ENCODE data around the gene KLHL35. TPM values are rescaled to one million over a fixed set of nuclear protein-coding genes. Genes with fewer than 3 reads are reported as not detected.
A peak's percentile ranks its signal among the peaks of the same experiment; 100 is the strongest.

Gene KLHL35
- polyA plus RNA-seq, 1 experiment = 0.81 TPM

DNA sequence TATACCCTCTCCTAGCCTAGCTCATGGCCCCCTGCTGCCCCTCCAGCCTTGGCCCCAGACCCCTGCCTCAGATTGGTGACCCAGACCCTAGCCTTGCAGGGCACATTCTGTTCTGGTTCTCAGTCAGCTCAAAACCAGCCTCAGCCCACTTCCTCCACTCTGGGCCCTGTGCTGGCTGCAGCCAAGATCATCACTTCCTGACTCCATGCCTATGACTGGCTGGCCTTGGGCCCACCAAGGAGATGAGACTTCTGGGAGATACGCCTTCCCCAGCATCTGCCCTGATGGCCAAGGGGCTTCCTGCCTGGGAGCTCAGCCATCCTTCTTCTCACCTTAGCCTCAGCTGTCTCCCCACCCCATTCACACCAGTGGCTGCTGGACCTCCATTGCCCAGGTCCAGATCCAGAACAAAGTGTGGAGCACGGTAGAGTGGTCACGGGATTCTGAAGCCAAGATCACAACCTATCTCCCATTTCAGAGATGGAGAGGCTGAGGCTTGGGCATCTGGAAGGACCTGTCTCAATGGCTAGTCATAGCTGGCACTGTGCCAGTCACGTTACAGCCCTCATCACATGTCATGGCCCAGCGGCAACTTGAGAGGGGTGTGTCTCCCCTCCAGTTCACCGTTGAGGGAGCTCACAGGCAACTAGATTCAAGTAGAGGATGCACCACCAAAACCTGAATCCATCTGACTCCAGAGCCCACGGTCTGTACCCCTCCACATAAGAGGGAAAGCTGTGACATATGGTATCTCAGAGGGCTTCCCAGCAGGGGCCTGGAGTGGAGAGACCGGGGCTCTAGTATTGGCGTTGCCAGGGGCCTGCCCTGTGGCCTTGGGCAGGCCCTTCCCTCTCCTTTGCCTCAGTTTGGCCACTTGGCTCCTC, 43.0 kb upstream of the KLHL35 start:
- ChIA-PET POLR2A (interaction anchor here (0.8 kb wide), 1 partner anchor 11 kb away, joined by 3 read pairs; no protein-coding TSS in a partner anchor), CTCF (interaction anchor here (0.7 to 2.9 kb wide), 6 partner anchors 25 to 68 kb away, joined by 3 to 7 read pairs (median 4); partner anchors contain the start of gene GDPD5)
- no peaks in the 10 kb centered on the region for H3K9me3 ChIP-seq (ENCODE audit: control insufficient read depth, insufficient read depth, low read length)
- H3K27ac ChIP-seq (ENCODE audit: low read depth, low read length) = peak overlapping the region; percentile 77
- H3K4me3 ChIP-seq (ENCODE audit: low read depth, low read length) = no peak overlapping the region
- DNase-seq (ENCODE audit: low read depth, low spot score) = no peak
- no peaks in the 10 kb centered on the region for H3K27me3 ChIP-seq (ENCODE audit: control insufficient read depth, insufficient read depth, low read length)
- TF ChIP-seq, protein P1, sequence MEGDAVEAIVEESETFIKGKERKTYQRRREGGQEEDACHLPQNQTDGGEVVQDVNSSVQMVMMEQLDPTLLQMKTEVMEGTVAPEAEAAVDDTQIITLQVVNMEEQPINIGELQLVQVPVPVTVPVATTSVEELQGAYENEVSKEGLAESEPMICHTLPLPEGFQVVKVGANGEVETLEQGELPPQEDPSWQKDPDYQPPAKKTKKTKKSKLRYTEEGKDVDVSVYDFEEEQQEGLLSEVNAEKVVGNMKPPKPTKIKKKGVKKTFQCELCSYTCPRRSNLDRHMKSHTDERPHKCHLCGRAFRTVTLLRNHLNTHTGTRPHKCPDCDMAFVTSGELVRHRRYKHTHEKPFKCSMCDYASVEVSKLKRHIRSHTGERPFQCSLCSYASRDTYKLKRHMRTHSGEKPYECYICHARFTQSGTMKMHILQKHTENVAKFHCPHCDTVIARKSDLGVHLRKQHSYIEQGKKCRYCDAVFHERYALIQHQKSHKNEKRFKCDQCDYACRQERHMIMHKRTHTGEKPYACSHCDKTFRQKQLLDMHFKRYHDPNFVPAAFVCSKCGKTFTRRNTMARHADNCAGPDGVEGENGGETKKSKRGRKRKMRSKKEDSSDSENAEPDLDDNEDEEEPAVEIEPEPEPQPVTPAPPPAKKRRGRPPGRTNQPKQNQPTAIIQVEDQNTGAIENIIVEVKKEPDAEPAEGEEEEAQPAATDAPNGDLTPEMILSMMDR (IDR thresholded peaks at IDR 0.05; ENCODE audit: low read depth, low read length) = no peak

DNA sequence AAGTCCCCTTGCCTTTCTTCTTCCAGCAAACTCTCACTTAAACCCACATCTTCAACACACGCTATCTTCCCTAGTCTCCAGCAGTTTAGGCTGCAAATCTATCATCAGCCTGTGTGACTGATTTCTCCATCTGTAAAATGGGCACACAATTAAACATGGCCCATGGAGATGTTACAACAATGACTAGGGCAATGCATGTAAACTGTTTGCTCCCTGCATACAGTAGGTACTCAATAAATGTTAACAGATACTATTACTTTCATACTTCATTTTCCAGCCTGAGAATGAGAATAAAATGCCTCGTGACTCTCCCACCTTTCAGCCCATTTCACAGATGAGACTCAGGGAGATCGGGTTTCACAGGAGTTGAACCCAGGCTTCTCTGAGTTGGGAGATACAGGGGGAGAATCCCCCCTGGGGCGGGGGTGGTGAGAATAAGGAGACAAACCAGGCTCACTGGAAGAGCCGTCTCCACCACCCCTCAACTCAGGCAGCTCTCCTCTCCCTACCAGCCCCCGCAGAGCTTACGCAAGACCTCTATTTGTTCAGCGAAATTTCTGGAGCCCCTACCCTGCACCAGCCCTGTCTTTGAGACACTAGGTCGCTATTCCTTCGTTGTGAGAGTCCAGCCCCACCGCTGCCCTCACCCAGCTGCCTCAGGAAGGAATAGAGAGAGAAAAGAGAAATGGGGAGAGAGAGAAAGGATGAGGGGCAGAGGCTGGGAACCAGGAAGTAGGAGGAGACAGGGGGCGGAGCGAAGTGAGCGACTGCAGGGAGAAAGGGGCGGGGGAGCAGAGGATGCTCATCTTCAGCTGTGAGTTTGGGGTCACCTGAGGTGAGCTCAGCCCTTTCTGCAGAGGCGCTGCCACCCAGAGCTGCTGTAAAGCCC, 42.1 kb upstream of the KLHL35 start:
- Histone ChIP-seq H3K27ac (ENCODE audit: low read depth, low read length) (peak overlapping the region; percentile 77), H3K9me3 (ENCODE audit: control insufficient read depth, insufficient read depth, low read length) (no peaks in the 10 kb centered on the region), H3K4me3 (ENCODE audit: low read depth, low read length) (peak overlapping the region; percentile 38), H3K27me3 (ENCODE audit: control insufficient read depth, insufficient read depth, low read length) (no peaks in the 10 kb centered on the region)
- no peak for DNase-seq (ENCODE audit: low read depth, low spot score)
- ChIA-PET CTCF (interaction anchor here (1.0 to 2.9 kb wide), 5 partner anchors 24 to 67 kb away, joined by 3 to 7 read pairs (median 5); partner anchors contain the start of gene GDPD5), POLR2A (interaction anchor here (0.6 to 0.8 kb wide), 2 partner anchors 10 to 51 kb away, joined by 3 read pairs; partner anchors contain the start of gene GDPD5)
- TF ChIP-seq, protein P1 (IDR thresholded peaks at IDR 0.05; ENCODE audit: low read depth, low read length) = no peak

DNA sequence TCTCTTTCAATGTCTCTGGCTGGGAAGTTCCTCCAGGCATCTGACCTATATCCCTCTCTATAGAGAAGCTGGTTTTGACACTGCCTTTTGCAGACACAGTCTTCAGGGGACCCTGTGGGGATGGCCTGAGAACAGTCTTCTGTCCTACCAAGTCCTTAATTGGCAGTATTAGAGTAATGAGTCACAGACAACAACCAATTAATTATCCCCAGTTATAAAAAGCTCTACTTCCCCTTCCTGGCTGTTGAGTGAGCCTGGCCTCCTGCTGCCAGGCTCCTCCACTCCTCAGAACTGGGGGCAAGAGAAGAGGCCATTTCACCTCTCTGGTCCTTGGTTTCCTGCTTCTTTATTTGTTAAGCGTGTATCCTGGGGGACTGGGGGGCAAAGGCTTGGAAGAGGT, 41.2 kb upstream of the KLHL35 start:
- no peak overlapping the region for H3K27ac ChIP-seq (ENCODE audit: low read depth, low read length)
- H3K9me3 ChIP-seq (ENCODE audit: control insufficient read depth, insufficient read depth, low read length) = no peaks in the 10 kb centered on the region
- no peaks in the 10 kb centered on the region for H3K27me3 ChIP-seq (ENCODE audit: control insufficient read depth, insufficient read depth, low read length)
- POLR2A ChIA-PET = interaction anchor here (0.6 kb wide), 1 partner anchor 52 kb away, joined by 3 read pairs; the partner anchor contains the start of gene GDPD5
- TF ChIP-seq, protein P1 (IDR thresholded peaks at IDR 0.05; ENCODE audit: low read depth, low read length) = no peak
- DNase-seq (ENCODE audit: low read depth, low spot score) = no peak
- H3K4me3 ChIP-seq (ENCODE audit: low read depth, low read length) = no peak overlapping the region
- CTCF ChIA-PET = no interaction called here

DNA sequence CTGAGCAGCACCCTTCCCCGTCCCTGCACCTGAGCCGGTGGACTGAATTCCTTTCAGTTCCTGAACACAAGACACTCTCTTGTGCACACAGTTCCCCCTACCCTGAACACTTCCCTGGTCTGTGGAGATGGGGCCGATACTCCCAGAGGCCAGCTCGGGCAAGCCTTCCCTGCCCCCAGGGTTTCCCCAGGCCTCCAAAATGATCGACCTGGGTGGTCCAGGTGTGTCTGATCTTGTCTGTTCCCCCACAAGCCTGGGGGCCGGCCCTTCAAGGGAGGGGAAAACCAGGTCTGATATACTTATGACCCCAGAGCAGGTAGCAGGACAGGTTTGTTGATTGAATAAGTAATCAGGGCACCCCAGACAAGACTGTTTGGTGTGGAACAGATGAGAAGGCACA, 40.7 kb upstream of the KLHL35 start:
- POLR2A ChIA-PET = no interaction called here
- Histone ChIP-seq H3K27me3 (ENCODE audit: control insufficient read depth, insufficient read depth, low read length) (no peaks in the 10 kb centered on the region), H3K27ac (ENCODE audit: low read depth, low read length) (no peak overlapping the region), H3K4me3 (ENCODE audit: low read depth, low read length) (no peak overlapping the region), H3K9me3 (ENCODE audit: control insufficient read depth, insufficient read depth, low read length) (no peaks in the 10 kb centered on the region)
- no peak for DNase-seq (ENCODE audit: low read depth, low spot score)
- TF ChIP-seq, protein P1 (IDR thresholded peaks at IDR 0.05; ENCODE audit: low read depth, low read length) = no peak
- CTCF ChIA-PET = no interaction called here

All from AG04450 (cell line).